K562 (cell line): Measurements from ENCODE around the gene AAMP. TPM values are rescaled to one million over a fixed set of nuclear protein-coding genes. Genes with fewer than 3 reads are reported as not detected.

Experiments used
- DIDO1 ChIP-seq: fragments of 450-650 bp; IDR thresholded peaks from 2 replicates; pipeline ENCODE4 v1.6.1; 2016; ENCODE audit warnings: low read depth, missing biosample characterization, missing genetic modification characterization
- EP400 ChIP-seq: fragments of 450-650 bp; IDR thresholded peaks from 2 replicates; pipeline ENCODE4 v1.6.1; 2017; ENCODE audit warnings: antibody characterized with exemption, mild to moderate bottlenecking, moderate library complexity
- HCFC1 ChIP-seq: IDR thresholded peaks from 2 replicates; pipeline ENCODE4 v1.6.1; 2012; ENCODE audit warnings: low read depth, low read length, improper control_type of control experiment
- MEIS2 ChIP-seq: fragments of 450-650 bp; IDR thresholded peaks from 2 replicates; pipeline ENCODE4 v1.6.1; 2014; ENCODE audit warnings: mild to moderate bottlenecking; ENCODE audit not compliant: partially characterized antibody
- POLR2B ChIP-seq: fragments of 450-650 bp; IDR thresholded peaks from 2 replicates; pipeline ENCODE4 v1.6.1; 2018; ENCODE audit warnings: low read depth; ENCODE audit not compliant: partially characterized antibody
- ZBED1 ChIP-seq: IDR thresholded peaks from 2 replicates; pipeline ENCODE4 v1.6.1; 2014
- ZFPM2 ChIP-seq: fragments of 250-450 bp; sonication (Bioruptor Pico); IDR thresholded peaks from 2 replicates; pipeline ENCODE4 v1.5.1; 2022; ENCODE audit warnings: mild to moderate bottlenecking
- ZNF717 ChIP-seq: fragments of 250-450 bp; sonication (Bioruptor Pico); IDR thresholded peaks from 2 replicates; pipeline ENCODE4 v1.5.0; 2021
- ZNF830 ChIP-seq: fragments of 250-450 bp; sonication (Bioruptor Pico); IDR thresholded peaks from 2 replicates; pipeline ENCODE4 v1.5.0; 2021; ENCODE audit warnings: mild to moderate bottlenecking
- polyA plus RNA-seq, 8 experiments: library from polyadenylated mRNA; depleted of rRNA in 4 of 8; stranded (reverse) in 5 of 8; unstranded in 3 of 8; fragments of >200 nt; fragmentation: Nextera tagmentation in 2 of 8; fragmentation: Illumina TruSeq in 1 of 8; extraction: Ambion mirVana in 2 of 8; extraction: Trizol in 1 of 8; gene quantifications; 2 replicates each; pipeline versions ENCODE4 v1.2.1 to v1.2.3, GENCODE V29; 2011 to 2014; ENCODE audit warnings: inconsistent platforms in 1 of 8, missing spikeins in 1 of 8
- total RNA-seq, 7 experiments: library from RNA; depleted of rRNA in 6 of 7; stranded (reverse); fragments of >200 nt in 6 of 7; fragmentation: Illumina TruSeq in 2 of 7; extraction: Trizol in 2 of 7; gene quantifications; 2 replicates each; pipeline versions ENCODE4 v1.2.1 to v1.2.3, GENCODE V29; 2011 to 2021; ENCODE audit warnings: low replicate concordance in 1 of 7
- TF ChIP-seq, protein P1 (sequence below), 2 experiments: IDR thresholded peaks in 1 of 2; conservative IDR thresholded peaks in 1 of 2; 2 replicates each; pipeline ENCODE4 v1.6.1; 2016; ENCODE audit warnings: low read depth in 2 of 2, mild to moderate bottlenecking in 1 of 2, missing compliant biosample characterization in 1 of 2, missing genetic modification characterization in 1 of 2, moderate library complexity in 1 of 2
- TF ChIP-seq, protein P2 (sequence below), 2 experiments: fragments of 450-650 bp; IDR thresholded peaks; 2 replicates each; pipeline ENCODE4 v1.6.1; 2016
- TF ChIP-seq, protein P3 (sequence below), 2 experiments: fragments of 450-650 bp; conservative IDR thresholded peaks; 2 replicates each; pipeline ENCODE4 v1.6.1; 2017; ENCODE audit warnings: mild to moderate bottlenecking in 2 of 2, moderate library complexity in 2 of 2
- TF ChIP-seq, protein P4 (sequence below): fragments of 450-650 bp; IDR thresholded peaks from 2 replicates; pipeline ENCODE4 v1.6.1; 2017; ENCODE audit warnings: antibody characterized with exemption
- TF ChIP-seq, protein P5 (sequence below): sonication (generic); formaldehyde crosslinking; IDR thresholded peaks from 2 replicates; pipeline ENCODE4 v1.8.0; 2023; ENCODE audit warnings: missing genetic modification reagents, mild to moderate bottlenecking, borderline replicate concordance

AAMP gene
- total and polyA plus RNA-seq, 9 of the 15 experiments (the other 6 are each of a cell fraction or from before 2014, with no cell fraction given), result 5.7 to 197 (median 94.1) TPM

DNA sequence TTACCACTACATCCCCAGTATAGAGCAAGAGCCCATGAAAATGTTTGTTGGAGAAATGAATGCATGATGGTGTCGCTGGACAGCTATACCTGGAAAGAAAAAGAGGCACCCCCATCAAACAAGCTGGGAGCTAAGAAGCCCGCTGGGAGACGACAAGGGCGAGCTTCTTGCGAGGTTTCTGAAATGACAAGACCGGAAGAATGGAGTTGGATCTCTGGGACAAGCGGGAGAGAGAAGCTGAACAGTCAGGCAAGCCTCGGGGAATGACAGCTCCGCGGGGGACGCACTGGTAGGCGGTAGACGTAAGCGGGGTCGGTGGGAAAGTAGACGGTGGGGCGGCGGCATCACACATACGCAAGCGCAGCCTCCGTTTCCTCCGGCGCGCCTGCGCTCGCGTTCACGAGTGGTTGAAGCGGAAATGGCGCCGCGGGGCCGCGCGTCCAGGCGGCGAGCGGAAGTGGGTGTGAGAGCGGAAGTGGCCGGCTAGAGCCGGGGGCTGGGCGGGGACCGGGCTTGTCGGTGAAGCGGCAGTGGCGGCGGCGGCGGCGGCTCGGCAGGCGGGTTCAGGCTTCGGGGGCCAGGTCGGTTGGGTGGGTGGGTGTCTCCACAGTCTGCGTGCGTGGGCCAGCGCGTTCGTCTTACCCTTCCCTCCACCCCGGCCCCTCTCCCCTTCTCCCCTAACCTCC, 53.1 kb downstream of the AAMP start, which contains the start of gene ARPC2 (continued):
- TF ChIP-seq MEIS2 (peak; percentile 85), ZFPM2 (no peak), HCFC1 (0 out of 2 replicates have a peak, but pooled peaks have one; percentile 38), EP400 (peak; percentile 58; the same call in 1 of the 2 replicates), POLR2B (peak; percentile 83), ZBED1 (no peak), ZNF717 (CRISPR knock-in tag) (no peak), DIDO1 (tag) (no peak), ZNF830 (CRISPR knock-in tag) (no peak)
- TF ChIP-seq, protein P1, sequence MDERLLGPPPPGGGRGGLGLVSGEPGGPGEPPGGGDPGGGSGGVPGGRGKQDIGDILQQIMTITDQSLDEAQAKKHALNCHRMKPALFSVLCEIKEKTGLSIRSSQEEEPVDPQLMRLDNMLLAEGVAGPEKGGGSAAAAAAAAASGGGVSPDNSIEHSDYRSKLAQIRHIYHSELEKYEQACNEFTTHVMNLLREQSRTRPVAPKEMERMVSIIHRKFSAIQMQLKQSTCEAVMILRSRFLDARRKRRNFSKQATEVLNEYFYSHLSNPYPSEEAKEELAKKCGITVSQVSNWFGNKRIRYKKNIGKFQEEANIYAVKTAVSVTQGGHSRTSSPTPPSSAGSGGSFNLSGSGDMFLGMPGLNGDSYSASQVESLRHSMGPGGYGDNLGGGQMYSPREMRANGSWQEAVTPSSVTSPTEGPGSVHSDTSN (CRISPR knock-in tag; IDR thresholded peaks at IDR 0.05; ENCODE audit: low read depth), result no peak
- TF ChIP-seq, protein P1 (tag; conservative IDR thresholded peaks at IDR 0.05; ENCODE audit: low read depth), result no peak
- TF ChIP-seq, protein P2, sequence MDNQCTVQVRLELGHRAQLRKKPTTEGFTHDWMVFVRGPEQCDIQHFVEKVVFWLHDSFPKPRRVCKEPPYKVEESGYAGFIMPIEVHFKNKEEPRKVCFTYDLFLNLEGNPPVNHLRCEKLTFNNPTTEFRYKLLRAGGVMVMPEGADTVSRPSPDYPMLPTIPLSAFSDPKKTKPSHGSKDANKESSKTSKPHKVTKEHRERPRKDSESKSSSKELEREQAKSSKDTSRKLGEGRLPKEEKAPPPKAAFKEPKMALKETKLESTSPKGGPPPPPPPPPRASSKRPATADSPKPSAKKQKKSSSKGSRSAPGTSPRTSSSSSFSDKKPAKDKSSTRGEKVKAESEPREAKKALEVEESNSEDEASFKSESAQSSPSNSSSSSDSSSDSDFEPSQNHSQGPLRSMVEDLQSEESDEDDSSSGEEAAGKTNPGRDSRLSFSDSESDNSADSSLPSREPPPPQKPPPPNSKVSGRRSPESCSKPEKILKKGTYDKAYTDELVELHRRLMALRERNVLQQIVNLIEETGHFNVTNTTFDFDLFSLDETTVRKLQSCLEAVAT (IDR thresholded peaks at IDR 0.05), result no peak
- TF ChIP-seq, protein P3, sequence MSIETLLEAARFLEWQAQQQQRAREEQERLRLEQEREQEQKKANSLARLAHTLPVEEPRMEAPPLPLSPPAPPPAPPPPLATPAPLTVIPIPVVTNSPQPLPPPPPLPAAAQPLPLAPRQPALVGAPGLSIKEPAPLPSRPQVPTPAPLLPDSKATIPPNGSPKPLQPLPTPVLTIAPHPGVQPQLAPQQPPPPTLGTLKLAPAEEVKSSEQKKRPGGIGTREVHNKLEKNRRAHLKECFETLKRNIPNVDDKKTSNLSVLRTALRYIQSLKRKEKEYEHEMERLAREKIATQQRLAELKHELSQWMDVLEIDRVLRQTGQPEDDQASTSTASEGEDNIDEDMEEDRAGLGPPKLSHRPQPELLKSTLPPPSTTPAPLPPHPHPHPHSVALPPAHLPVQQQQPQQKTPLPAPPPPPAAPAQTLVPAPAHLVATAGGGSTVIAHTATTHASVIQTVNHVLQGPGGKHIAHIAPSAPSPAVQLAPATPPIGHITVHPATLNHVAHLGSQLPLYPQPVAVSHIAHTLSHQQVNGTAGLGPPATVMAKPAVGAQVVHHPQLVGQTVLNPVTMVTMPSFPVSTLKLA (conservative IDR thresholded peaks at IDR 0.05), result no peak; a peak in 1 of 4 replicates
- TF ChIP-seq, protein P4, sequence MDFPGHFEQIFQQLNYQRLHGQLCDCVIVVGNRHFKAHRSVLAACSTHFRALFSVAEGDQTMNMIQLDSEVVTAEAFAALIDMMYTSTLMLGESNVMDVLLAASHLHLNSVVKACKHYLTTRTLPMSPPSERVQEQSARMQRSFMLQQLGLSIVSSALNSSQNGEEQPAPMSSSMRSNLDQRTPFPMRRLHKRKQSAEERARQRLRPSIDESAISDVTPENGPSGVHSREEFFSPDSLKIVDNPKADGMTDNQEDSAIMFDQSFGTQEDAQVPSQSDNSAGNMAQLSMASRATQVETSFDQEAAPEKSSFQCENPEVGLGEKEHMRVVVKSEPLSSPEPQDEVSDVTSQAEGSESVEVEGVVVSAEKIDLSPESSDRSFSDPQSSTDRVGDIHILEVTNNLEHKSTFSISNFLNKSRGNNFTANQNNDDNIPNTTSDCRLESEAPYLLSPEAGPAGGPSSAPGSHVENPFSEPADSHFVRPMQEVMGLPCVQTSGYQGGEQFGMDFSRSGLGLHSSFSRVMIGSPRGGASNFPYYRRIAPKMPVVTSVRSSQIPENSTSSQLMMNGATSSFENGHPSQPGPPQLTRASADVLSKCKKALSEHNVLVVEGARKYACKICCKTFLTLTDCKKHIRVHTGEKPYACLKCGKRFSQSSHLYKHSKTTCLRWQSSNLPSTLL, result no peak
- TF ChIP-seq, protein P5, sequence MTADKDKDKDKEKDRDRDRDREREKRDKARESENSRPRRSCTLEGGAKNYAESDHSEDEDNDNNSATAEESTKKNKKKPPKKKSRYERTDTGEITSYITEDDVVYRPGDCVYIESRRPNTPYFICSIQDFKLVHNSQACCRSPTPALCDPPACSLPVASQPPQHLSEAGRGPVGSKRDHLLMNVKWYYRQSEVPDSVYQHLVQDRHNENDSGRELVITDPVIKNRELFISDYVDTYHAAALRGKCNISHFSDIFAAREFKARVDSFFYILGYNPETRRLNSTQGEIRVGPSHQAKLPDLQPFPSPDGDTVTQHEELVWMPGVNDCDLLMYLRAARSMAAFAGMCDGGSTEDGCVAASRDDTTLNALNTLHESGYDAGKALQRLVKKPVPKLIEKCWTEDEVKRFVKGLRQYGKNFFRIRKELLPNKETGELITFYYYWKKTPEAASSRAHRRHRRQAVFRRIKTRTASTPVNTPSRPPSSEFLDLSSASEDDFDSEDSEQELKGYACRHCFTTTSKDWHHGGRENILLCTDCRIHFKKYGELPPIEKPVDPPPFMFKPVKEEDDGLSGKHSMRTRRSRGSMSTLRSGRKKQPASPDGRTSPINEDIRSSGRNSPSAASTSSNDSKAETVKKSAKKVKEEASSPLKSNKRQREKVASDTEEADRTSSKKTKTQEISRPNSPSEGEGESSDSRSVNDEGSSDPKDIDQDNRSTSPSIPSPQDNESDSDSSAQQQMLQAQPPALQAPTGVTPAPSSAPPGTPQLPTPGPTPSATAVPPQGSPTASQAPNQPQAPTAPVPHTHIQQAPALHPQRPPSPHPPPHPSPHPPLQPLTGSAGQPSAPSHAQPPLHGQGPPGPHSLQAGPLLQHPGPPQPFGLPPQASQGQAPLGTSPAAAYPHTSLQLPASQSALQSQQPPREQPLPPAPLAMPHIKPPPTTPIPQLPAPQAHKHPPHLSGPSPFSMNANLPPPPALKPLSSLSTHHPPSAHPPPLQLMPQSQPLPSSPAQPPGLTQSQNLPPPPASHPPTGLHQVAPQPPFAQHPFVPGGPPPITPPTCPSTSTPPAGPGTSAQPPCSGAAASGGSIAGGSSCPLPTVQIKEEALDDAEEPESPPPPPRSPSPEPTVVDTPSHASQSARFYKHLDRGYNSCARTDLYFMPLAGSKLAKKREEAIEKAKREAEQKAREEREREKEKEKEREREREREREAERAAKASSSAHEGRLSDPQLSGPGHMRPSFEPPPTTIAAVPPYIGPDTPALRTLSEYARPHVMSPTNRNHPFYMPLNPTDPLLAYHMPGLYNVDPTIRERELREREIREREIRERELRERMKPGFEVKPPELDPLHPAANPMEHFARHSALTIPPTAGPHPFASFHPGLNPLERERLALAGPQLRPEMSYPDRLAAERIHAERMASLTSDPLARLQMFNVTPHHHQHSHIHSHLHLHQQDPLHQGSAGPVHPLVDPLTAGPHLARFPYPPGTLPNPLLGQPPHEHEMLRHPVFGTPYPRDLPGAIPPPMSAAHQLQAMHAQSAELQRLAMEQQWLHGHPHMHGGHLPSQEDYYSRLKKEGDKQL, result no peak
